IMR-90 (cell line): ENCODE measurements around the gene ZNF665. TPM values are rescaled to one million over a fixed set of nuclear protein-coding genes. Genes with fewer than 3 reads are reported as not detected.

ENCODE experiments used
- ATAC-seq: fragments of 200-7000 bp; cut with Tn5 transposase; 2 replicates; pipeline ENCODE4 v1.9.1; 2020; ENCODE audit warnings: low read depth, mild to moderate bottlenecking, moderate library complexity
- BruUV-seq: library from RNA; stranded (reverse); fragments of 400-500 nt; replicated peaks from 2 replicates; lab custom pipeline; 2021; lab: Mats Ljungman, UMichigan
- CTCF ChIA-PET: fragments of 300-600 bp; formaldehyde crosslinking; extraction: SDS; loops from one replicate; lab custom pipeline; 2021; ENCODE audit warnings: antibody characterized with exemption; lab: Yijun Ruan, JAX
- POLR2A ChIA-PET: fragments of 300-600 bp; sonication (Branson Sonifier 250); formaldehyde crosslinking; loops from one replicate; lab custom pipeline; 2022; ENCODE audit warnings: antibody characterized with exemption; ENCODE audit not compliant: unreplicated experiment; lab: Charles Lee
- DNase-seq: peaks from one replicate; pipeline ENCODE4 v3.0.0; 2013
- H2AFZ ChIP-seq: replicated peaks from 2 replicates; pipeline ENCODE3; 2013; ENCODE audit warnings: low read length, mild to moderate bottlenecking; ENCODE audit not compliant: poor library complexity
- H2AK5ac ChIP-seq: 2 replicates; pipeline ENCODE4 v1.6.1; 2013; ENCODE audit warnings: low read depth, low read length, inconsistent platforms
- H2AK9ac ChIP-seq: replicated peaks from 2 replicates; pipeline ENCODE3; 2013; ENCODE audit warnings: mild to moderate bottlenecking, low read depth, low read length, moderate library complexity; ENCODE audit not compliant: poor library complexity
- H2BK120ac ChIP-seq: 2 replicates; pipeline ENCODE4 v1.6.1; 2013; ENCODE audit warnings: low read depth, low read length, inconsistent platforms
- H2BK15ac ChIP-seq: 3 replicates; pipeline ENCODE4 v1.6.1; 2013; ENCODE audit warnings: low read depth, low read length, inconsistent platforms
- H2BK20ac ChIP-seq: 2 replicates; pipeline ENCODE4 v1.6.1; 2013; ENCODE audit warnings: low read depth, mild to moderate bottlenecking, inconsistent platforms, low read length, moderate library complexity
- H2BK5ac ChIP-seq: 2 replicates; pipeline ENCODE4 v1.6.1; 2013; ENCODE audit warnings: mild to moderate bottlenecking, low read depth, low read length, inconsistent platforms; ENCODE audit not compliant: poor library complexity, severe bottlenecking
- H3K14ac ChIP-seq: replicated peaks from 2 replicates; pipeline ENCODE4 v1.6.1; 2013; ENCODE audit warnings: low read depth, low read length, inconsistent platforms
- H3K18ac ChIP-seq: 2 replicates; pipeline ENCODE4 v1.6.1; 2013; ENCODE audit warnings: low read depth, low read length, control low read depth
- H3K23ac ChIP-seq: 2 replicates; pipeline ENCODE4 v1.6.1; 2013; ENCODE audit warnings: low read depth, low read length, inconsistent platforms
- H3K27ac ChIP-seq: 2 replicates; pipeline ENCODE4 v1.5.1; 2013; ENCODE audit warnings: mild to moderate bottlenecking, control low read depth, low read length; ENCODE audit not compliant: insufficient read depth
- H3K27me3 ChIP-seq: 2 replicates; pipeline ENCODE4 v1.6.1; 2013; ENCODE audit warnings: low read length; ENCODE audit not compliant: control insufficient read depth, insufficient read depth
- H3K36me3 ChIP-seq: 2 replicates; pipeline ENCODE4 v1.6.1; 2013; ENCODE audit warnings: low read length, mixed read lengths; ENCODE audit not compliant: control insufficient read depth, insufficient read depth
- H3K4ac ChIP-seq: 2 replicates; pipeline ENCODE4 v1.6.1; 2013; ENCODE audit warnings: low read depth, low read length, inconsistent platforms
- H3K4me1 ChIP-seq: 2 replicates; pipeline ENCODE4 v1.6.1; 2013; ENCODE audit warnings: low read length, mixed read lengths; ENCODE audit not compliant: control insufficient read depth, insufficient read depth
- H3K4me2 ChIP-seq: 2 replicates; pipeline ENCODE4 v1.6.1; 2013; ENCODE audit warnings: low read depth, mild to moderate bottlenecking, control low read depth, low read length, moderate library complexity
- H3K4me3 ChIP-seq: 2 replicates; pipeline ENCODE4 v1.5.1; 2013; ENCODE audit warnings: low read depth, mild to moderate bottlenecking, control low read depth, low read length, moderate library complexity; ENCODE audit not compliant: insufficient read depth
- H3K56ac ChIP-seq: 2 replicates; pipeline ENCODE4 v1.6.1; 2013; ENCODE audit warnings: low read length, inconsistent platforms; ENCODE audit not compliant: insufficient read depth; ENCODE audit errors: extremely low read depth
- H3K79me1 ChIP-seq, 2 experiments: 2 replicates each; pipeline ENCODE4 v1.6.1; 2013; ENCODE audit warnings: low read length in 2 of 2, inconsistent platforms in 1 of 2, low read depth in 1 of 2
- H3K9ac ChIP-seq: 2 replicates; pipeline ENCODE4 v1.6.1; 2013; ENCODE audit warnings: low read depth, low read length, control low read depth
- H3K9me1 ChIP-seq: 2 replicates; pipeline ENCODE4 v1.6.1; 2013; ENCODE audit warnings: low read length, inconsistent platforms; ENCODE audit not compliant: insufficient read depth
- H3K9me3 ChIP-seq: 2 replicates; pipeline ENCODE4 v1.6.1; 2013; ENCODE audit warnings: low read length; ENCODE audit not compliant: control insufficient read depth, insufficient read depth
- H4K20me1 ChIP-seq: 2 replicates; pipeline ENCODE4 v1.6.1; 2013; ENCODE audit warnings: low read length, inconsistent platforms; ENCODE audit not compliant: insufficient read depth
- H4K5ac ChIP-seq: 2 replicates; pipeline ENCODE4 v1.6.1; 2013; ENCODE audit warnings: mild to moderate bottlenecking, low read depth, low read length, control low read depth
- H4K8ac ChIP-seq, 2 experiments: 2 replicates each; pipeline ENCODE4 v1.6.1; 2013; ENCODE audit warnings: low read depth in 2 of 2, low read length in 2 of 2, control low read depth in 1 of 2, inconsistent platforms in 1 of 2
- H4K91ac ChIP-seq: 2 replicates; pipeline ENCODE4 v1.6.1; 2013; ENCODE audit warnings: low read depth, low read length, inconsistent platforms; ENCODE audit not compliant: insufficient read depth
- CEBPB ChIP-seq: IDR thresholded peaks from 2 replicates; pipeline ENCODE4 v1.6.1; 2012; ENCODE audit warnings: low read depth, low read length, improper control_type of control experiment
- FOS ChIP-seq: fragments of 150-350 bp; IDR thresholded peaks from 2 replicates; pipeline ENCODE4 v1.6.1; 2016; ENCODE audit warnings: low read depth, low read length
- MAFK ChIP-seq: IDR thresholded peaks from 2 replicates; pipeline ENCODE4 v1.6.1; 2012; ENCODE audit warnings: low read depth, low read length, improper control_type of control experiment
- MAZ ChIP-seq: IDR thresholded peaks from 2 replicates; pipeline ENCODE4 v1.6.1; 2012; ENCODE audit warnings: low read depth, mild to moderate bottlenecking, low read length, improper control_type of control experiment, moderate library complexity, borderline replicate concordance
- POLR2A ChIP-seq: IDR thresholded peaks from 2 replicates; pipeline ENCODE4 v1.6.1; 2012; ENCODE audit warnings: mild to moderate bottlenecking, low read depth, low read length
- RAD21 ChIP-seq: IDR thresholded peaks from 2 replicates; pipeline ENCODE4 v1.6.1; 2012; ENCODE audit warnings: low read length, improper control_type of control experiment
- SMC3 ChIP-seq: fragments of 150-350 bp; IDR thresholded peaks from 2 replicates; pipeline ENCODE4 v1.6.1; 2016; ENCODE audit warnings: low read depth, mild to moderate bottlenecking, antibody characterized with exemption, low read length, moderate library complexity
- USF2 ChIP-seq: fragments of 150-350 bp; IDR thresholded peaks from 2 replicates; pipeline ENCODE4 v1.6.1; 2017; ENCODE audit warnings: mild to moderate bottlenecking, antibody characterized with exemption, low read length, low read depth
- WGBS, 2 experiments: methylation state at CpG; one replicate each; pipeline versions ENCODE4 v1.1.5 to v1.1.7; 2013; ENCODE audit warnings: missing lambda C conversion rate in 2 of 2; ENCODE audit not compliant: insufficient read length in 1 of 2; ENCODE audit errors: extremely low coverage in 2 of 2; 5-methylcytosine and 5-hydroxymethylcytosine counted together
- dilution Hi-C: fragments of 300-500 bp; cut with HindIII; formaldehyde crosslinking; loops from one replicate; pipeline ENCODE4 v1.14.3; 2018; ENCODE audit warnings: low sequenced_read_pairs; ENCODE audit not compliant: unreplicated experiment
- in situ Hi-C: fragments of 300-500 bp; cut with MboI; formaldehyde crosslinking; loops from 3 replicates; pipeline ENCODE4 v1.14.3; 2019; ENCODE audit warnings: low sequenced_read_pairs, inconsistent platforms, mixed read lengths
- intact Hi-C: fragments of 100-400 bp; cut with micrococcal nuclease; formaldehyde crosslinking; loops from 2 replicates; pipeline ENCODE4 v1.10.0; 2022
- polyA plus RNA-seq, 3 experiments: library from polyadenylated mRNA; depleted of rRNA; stranded (reverse); fragments of >200 nt; gene quantifications; 2 replicates each; pipeline ENCODE4 v1.2.3, GENCODE V29; 2012; ENCODE audit warnings: low replicate concordance in 1 of 3
- total RNA-seq: library from RNA; depleted of rRNA; stranded (reverse); fragments of >200 nt; gene quantifications from 2 replicates; pipeline ENCODE4 v1.2.3, GENCODE V29; 2012
- TF ChIP-seq, protein P1 (sequence below): conservative IDR thresholded peaks from 2 replicates; pipeline ENCODE4 v1.5.1; 2012; ENCODE audit warnings: mild to moderate bottlenecking, low read depth, low read length, improper control_type of control experiment

The ZNF665 gene
- total and polyA plus RNA-seq, 2 of the 4 experiments (the other 2 are of a cell fraction) = 2.0 to 3.0 TPM

DNA sequence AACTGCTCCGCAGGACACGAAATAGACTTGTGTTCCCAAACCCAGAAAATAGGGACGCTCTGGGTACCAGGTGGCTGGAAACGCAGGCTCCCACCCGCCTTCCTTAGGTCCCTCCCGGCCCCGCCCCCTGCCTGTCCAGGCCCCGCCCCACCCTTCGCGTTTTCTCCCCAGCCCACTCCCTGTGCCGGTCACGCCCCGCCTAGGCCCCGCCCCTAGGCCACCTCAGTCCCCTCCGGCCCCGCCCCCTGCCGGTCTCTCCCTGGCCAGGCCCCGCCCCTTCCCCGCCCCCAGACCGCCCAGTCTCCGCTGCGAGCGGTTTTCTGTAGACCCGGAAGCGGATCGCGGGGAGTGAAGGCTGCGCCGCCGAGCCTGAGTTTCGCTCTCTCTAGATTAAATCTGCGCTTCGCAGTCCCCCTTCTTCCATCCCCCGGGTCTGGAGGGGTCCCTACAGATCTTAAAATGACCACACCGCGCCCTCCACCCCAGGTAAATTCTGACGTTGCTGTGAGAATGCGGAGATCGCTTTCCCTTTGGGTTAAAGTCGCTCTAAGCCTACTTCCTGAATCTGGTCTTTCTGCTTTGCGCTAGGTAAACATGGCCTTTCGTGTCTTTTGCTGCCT is 3.7 kb upstream of the ZNF665 start:
- peak overlapping the region; percentile 89 for H3K14ac ChIP-seq
- H3K18ac ChIP-seq = peak overlapping the region; percentile 76
- intact Hi-C loops (loop anchor here (5.0 to 10.0 kb wide), 8 partner anchors 135 to 828 kb away; partner anchors contain the start of genes ZNF765 and ZNF845), dilution Hi-C loops (no loop called here), in situ Hi-C loops (no loop called here)
- no CpG with 5 or more reads among the region's 42 CpGs for WGBS, 2 experiments
- H3K4me2 ChIP-seq = peak overlapping the region; percentile 83
- POLR2A ChIA-PET = no interaction called here
- peaks cover 17% of the 10 kb centered on the region for H3K36me3 ChIP-seq
- peak overlapping the region; percentile 99 for H3K9ac ChIP-seq
- H4K20me1 ChIP-seq = no peaks in the 10 kb centered on the region
- no peak overlapping the region for H2BK20ac ChIP-seq
- TSS peak; percentile 72 for BruUV-seq
- H2AK5ac ChIP-seq = no peak overlapping the region
- peaks cover 6 to 13% of the 10 kb centered on the region in 2 experiments; a peak in 3 of 4 replicates for H3K79me1 ChIP-seq
- H3K4ac ChIP-seq = peak overlapping the region; percentile 83
- H3K4me1 ChIP-seq = peaks cover 6% of the 10 kb centered on the region; the same call in 1 of the 2 replicates
- H2BK15ac ChIP-seq = no peak overlapping the region
- H3K23ac ChIP-seq = peak overlapping the region; percentile 89
- H2BK5ac ChIP-seq = peak overlapping the region; percentile 72
- H4K91ac ChIP-seq = peak overlapping the region; percentile 17; the same call in 1 of the 2 replicates
- no peak overlapping the region for H2BK120ac ChIP-seq
- ATAC-seq (peak; percentile 93), DNase-seq (peak; percentile 86)
- peak overlapping the region; percentile 78; the same call in 1 of the 2 replicates for H3K56ac ChIP-seq
- peak overlapping the region; percentile 82 to 91; a peak in 3 of 4 replicates for H4K8ac ChIP-seq
- H4K5ac ChIP-seq = peak overlapping the region; percentile 90
- H2AFZ ChIP-seq = peak overlapping the region; percentile 98
- TF ChIP-seq MAFK (no peak), CEBPB (no peak), FOS (no peak), POLR2A (peak; percentile 83), RAD21 (no peak), MAZ (peak; percentile 18; the same call in 1 of the 2 replicates), SMC3 (no peak), USF2 (no peak)
- TF ChIP-seq, protein P1, sequence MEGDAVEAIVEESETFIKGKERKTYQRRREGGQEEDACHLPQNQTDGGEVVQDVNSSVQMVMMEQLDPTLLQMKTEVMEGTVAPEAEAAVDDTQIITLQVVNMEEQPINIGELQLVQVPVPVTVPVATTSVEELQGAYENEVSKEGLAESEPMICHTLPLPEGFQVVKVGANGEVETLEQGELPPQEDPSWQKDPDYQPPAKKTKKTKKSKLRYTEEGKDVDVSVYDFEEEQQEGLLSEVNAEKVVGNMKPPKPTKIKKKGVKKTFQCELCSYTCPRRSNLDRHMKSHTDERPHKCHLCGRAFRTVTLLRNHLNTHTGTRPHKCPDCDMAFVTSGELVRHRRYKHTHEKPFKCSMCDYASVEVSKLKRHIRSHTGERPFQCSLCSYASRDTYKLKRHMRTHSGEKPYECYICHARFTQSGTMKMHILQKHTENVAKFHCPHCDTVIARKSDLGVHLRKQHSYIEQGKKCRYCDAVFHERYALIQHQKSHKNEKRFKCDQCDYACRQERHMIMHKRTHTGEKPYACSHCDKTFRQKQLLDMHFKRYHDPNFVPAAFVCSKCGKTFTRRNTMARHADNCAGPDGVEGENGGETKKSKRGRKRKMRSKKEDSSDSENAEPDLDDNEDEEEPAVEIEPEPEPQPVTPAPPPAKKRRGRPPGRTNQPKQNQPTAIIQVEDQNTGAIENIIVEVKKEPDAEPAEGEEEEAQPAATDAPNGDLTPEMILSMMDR = no peak
- peak overlapping the region; percentile 94 for H3K27ac ChIP-seq
- peaks cover 25% of the 10 kb centered on the region; the same call in 1 of the 2 replicates for H3K9me3 ChIP-seq
- H2AK9ac ChIP-seq = peak overlapping the region; percentile 88
- H3K9me1 ChIP-seq = no peaks in the 10 kb centered on the region
- CTCF ChIA-PET = no interaction called here
- peak overlapping the region; percentile 99 for H3K4me3 ChIP-seq
- H3K27me3 ChIP-seq = no peaks in the 10 kb centered on the region
